HG02870 (cell line): Measurements from ENCODE around the gene DOCK7.
"Not testable (repeated sequence)": the region's sequence is repeated elsewhere in the genome, so short reads cannot be mapped to it uniquely, and the experiment has no call there.

ENCODE experiments used
- ATAC-seq: cut with Tn5 transposase; IDR thresholded peaks from one replicate; pipeline ENCODE4 v1.9.1; 2021; ENCODE audit warnings: mild to moderate bottlenecking, moderate library complexity; ENCODE audit not compliant: unreplicated experiment

The DOCK7 gene

GRCh38 chr1:62698161-62698560, 10.0 kb upstream of the DOCK7 start:
- not testable (repeated sequence) for ATAC-seq

GRCh38 chr1:62694479-62694878, 6.3 kb upstream of the DOCK7 start:
- ATAC-seq = not testable (repeated sequence)

GRCh38 chr1:62693123-62693522, 4.9 kb upstream of the DOCK7 start:
- no peak for ATAC-seq

GRCh38 chr1:62691062-62691844, 3.1 kb upstream of the DOCK7 start:
- no peak for ATAC-seq

GRCh38 chr1:62689524-62689923, 1.3 kb upstream of the DOCK7 start:
- no peak for ATAC-seq

GRCh38 chr1:62688687-62689085, 500 bp upstream of the DOCK7 start:
- no peak for ATAC-seq

GRCh38 chr1:62687421-62687902, 724 bp downstream of the DOCK7 start:
- peak; percentile 28 for ATAC-seq

GRCh38 chr1:62686822-62687221, 1.4 kb downstream of the DOCK7 start:
- no peak for ATAC-seq

- no peak for ATAC-seq
Measured at GRCh38 chr1:62685431-62685859, 2.7 kb downstream of the DOCK7 start.

GRCh38 chr1:62682531-62682930, 5.7 kb downstream of the DOCK7 start:
- no peak for ATAC-seq

- not testable (repeated sequence) for ATAC-seq
Measured at GRCh38 chr1:62680992-62681391, 7.2 kb downstream of the DOCK7 start.

- not testable (repeated sequence) for ATAC-seq
Measured at GRCh38 chr1:62677822-62678221, 10.4 kb downstream of the DOCK7 start.

GRCh38 chr1:62676611-62677356, 11.4 kb downstream of the DOCK7 start:
- no peak for ATAC-seq

- no peak for ATAC-seq
Measured at GRCh38 chr1:62673629-62674028, 14.6 kb downstream of the DOCK7 start.

GRCh38 chr1:62672029-62672428, 16.2 kb downstream of the DOCK7 start:
- ATAC-seq = no peak

GRCh38 chr1:62654744-62655143, 33.4 kb downstream of the DOCK7 start:
- no peak for ATAC-seq

GRCh38 chr1:62652387-62652786, 35.8 kb downstream of the DOCK7 start:
- ATAC-seq = no peak

- no peak for ATAC-seq
Measured at GRCh38 chr1:62643283-62643682, 44.9 kb downstream of the DOCK7 start.

GRCh38 chr1:62637392-62638105, 50.6 kb downstream of the DOCK7 start:
- no peak for ATAC-seq

- ATAC-seq = no peak
Measured at GRCh38 chr1:62628506-62628905, 59.7 kb downstream of the DOCK7 start.

- peak; percentile 69 for ATAC-seq
Measured at GRCh38 chr1:62625415-62625814, 62.8 kb downstream of the DOCK7 start.
